DOHH2 (cell line): ENCODE measurements around the gene MAZ.

Source experiments
- H3F3A ChIP-seq: fragments of 200-600 bp; sonication (generic), shearing (Covaris generic); 2 replicates; pipeline ENCODE4 v1.6.0; 2016; ENCODE audit warnings: antibody characterized with exemption, mild to moderate bottlenecking; ENCODE audit not compliant: control insufficient read depth, insufficient read depth
- H3K27ac ChIP-seq: fragments of 200-600 bp; sonication (generic); 2 replicates; pipeline ENCODE4 v1.5.1; 2014; ENCODE audit warnings: low read depth, mild to moderate bottlenecking, low read length, moderate library complexity
- H3K27me3 ChIP-seq: fragments of 200-600 bp; sonication (generic); 2 replicates; pipeline ENCODE4 v1.6.1; 2014; ENCODE audit warnings: mild to moderate bottlenecking, low read length, mixed read lengths; ENCODE audit not compliant: control insufficient read depth
- H3K36me3 ChIP-seq: fragments of 200-600 bp; sonication (generic); 2 replicates; pipeline ENCODE4 v1.6.1; 2014; ENCODE audit warnings: mild to moderate bottlenecking, low read length, moderate library complexity, mixed read lengths; ENCODE audit not compliant: control insufficient read depth
- H3K4me1 ChIP-seq: fragments of 200-600 bp; sonication (generic); 2 replicates; pipeline ENCODE4 v1.6.1; 2014; ENCODE audit warnings: mild to moderate bottlenecking, low read length, mixed read lengths; ENCODE audit not compliant: control insufficient read depth
- H3K4me2 ChIP-seq: fragments of 200-600 bp; sonication (generic); 2 replicates; pipeline ENCODE4 v1.6.0; 2014; ENCODE audit warnings: mild to moderate bottlenecking, low read length, moderate library complexity
- H3K4me3 ChIP-seq: fragments of 200-600 bp; sonication (generic); 2 replicates; pipeline ENCODE4 v1.5.1; 2014; ENCODE audit warnings: mild to moderate bottlenecking, low read length, mixed read lengths
- H3K79me2 ChIP-seq: fragments of 200-600 bp; sonication (generic); 2 replicates; pipeline ENCODE4 v1.6.1; 2014; ENCODE audit warnings: mild to moderate bottlenecking, low read length, mixed read lengths; ENCODE audit not compliant: control insufficient read depth
- H3K9me2 ChIP-seq: fragments of 200-600 bp; sonication (generic); replicated peaks from 2 replicates; pipeline ENCODE4 v1.6.1; 2014; ENCODE audit warnings: mild to moderate bottlenecking, low read length, mixed read lengths; ENCODE audit not compliant: control insufficient read depth
- H3K9me3 ChIP-seq: fragments of 200-600 bp; sonication (generic); 2 replicates; pipeline ENCODE4 v1.6.1; 2014; ENCODE audit warnings: antibody characterized with exemption, low read length, mixed read lengths; ENCODE audit not compliant: control insufficient read depth, insufficient read depth
- H4K20me1 ChIP-seq: fragments of 200-600 bp; sonication (generic); 2 replicates; pipeline ENCODE4 v1.6.0; 2014; ENCODE audit warnings: low read depth, mild to moderate bottlenecking, antibody characterized with exemption, low read length, moderate library complexity; ENCODE audit not compliant: control insufficient read depth, insufficient read depth
- CTCF ChIP-seq: fragments of 200-600 bp; sonication (generic); IDR thresholded peaks from one replicate; pipeline ENCODE4 v1.5.1; 2014; ENCODE audit warnings: antibody characterized with exemption, mild to moderate bottlenecking, low read depth, low read length; ENCODE audit not compliant: poor library complexity, severe bottlenecking
- EZH2phosphoT487 ChIP-seq: fragments of 200-600 bp; sonication (generic); IDR thresholded peaks from 2 replicates; pipeline ENCODE4 v1.6.1; 2017; ENCODE audit warnings: borderline replicate concordance, mild to moderate bottlenecking, antibody characterized with exemption, low read length, moderate library complexity, mixed read lengths

MAZ gene

DNA sequence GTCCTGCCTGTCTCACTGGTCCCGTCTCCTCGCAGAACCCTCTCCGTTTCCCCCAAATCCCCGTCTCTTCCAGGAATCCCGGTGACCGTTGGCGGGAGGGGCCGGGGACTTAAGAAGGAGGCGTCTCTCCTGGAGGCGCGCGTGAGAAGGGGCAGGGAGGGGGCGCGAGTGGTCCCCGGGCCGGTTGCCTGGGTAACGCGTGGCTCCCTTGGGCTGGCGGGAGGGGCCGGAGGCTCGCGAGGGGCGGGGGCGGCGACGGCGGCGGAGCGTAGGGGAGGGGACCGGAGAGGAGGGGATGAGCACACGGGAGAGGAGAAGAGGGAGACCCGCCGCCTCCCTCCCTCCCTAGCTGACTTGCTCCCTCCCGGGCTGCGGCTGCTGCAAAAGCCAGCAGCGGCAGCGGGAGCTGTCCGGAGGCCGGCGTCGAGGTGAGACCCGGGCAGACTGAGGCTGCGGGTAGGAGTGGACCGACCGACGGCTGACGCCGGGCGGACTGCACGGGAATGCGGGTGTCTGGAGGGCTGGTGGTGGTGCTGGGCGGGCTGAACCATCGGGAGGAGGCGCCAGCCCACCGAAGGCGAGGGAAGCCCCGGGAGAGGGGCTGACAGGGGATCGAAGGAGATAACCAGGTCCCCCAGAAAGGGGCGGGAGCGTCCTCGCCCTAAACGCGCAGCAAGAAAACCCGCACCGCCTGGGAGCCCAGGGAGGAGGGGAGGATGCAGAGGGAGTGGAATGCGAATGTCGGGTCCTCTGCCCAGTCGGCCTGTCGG is 5.8 kb downstream of the MAZ start, which contains the start of gene PRRT2:
Gene PRRT2 (plus strand): TSS at position 298 of the 770 bp plus-strand sequence. CDS start 862 bp downstream, outside the sequence.
- Histone ChIP-seq H4K20me1 (peaks cover 24% of the 10 kb centered on the region), H3K4me3 (peak within 1 kb of the TSS; percentile 97), H3K79me2 (peaks cover 35% of the 10 kb centered on the region), H3K36me3 (peaks cover 45% of the 10 kb centered on the region), H3K4me2 (peak within 1 kb of the TSS; percentile 97), H3K9me3 (no peaks in the 10 kb centered on the region), H3K9me2 (no peaks in the 10 kb centered on the region), H3K27ac (peak within 1 kb of the TSS; percentile 7; the same call in 1 of the 2 replicates), H3K27me3 (no peaks in the 10 kb centered on the region), H3F3A (peaks cover 13% of the 10 kb centered on the region), H3K4me1 (peaks cover 72% of the 10 kb centered on the region)
- TF ChIP-seq CTCF (no peak), EZH2phosphoT487 (no peak)

- no peak overlapping the region for H3K4me3 ChIP-seq
- no peaks in the 10 kb centered on the region for H3K9me3 ChIP-seq
- TF ChIP-seq CTCF: no peak
- no peak for TF ChIP-seq EZH2phosphoT487
- H3K79me2 ChIP-seq: peaks cover 35% of the 10 kb centered on the region
- no peaks in the 10 kb centered on the region for H3K27me3 ChIP-seq
- no peaks in the 10 kb centered on the region for H3K9me2 ChIP-seq
- H3K4me2 ChIP-seq: no peak overlapping the region
- peaks cover 39% of the 10 kb centered on the region for H3K36me3 ChIP-seq
- peaks cover 27% of the 10 kb centered on the region for H4K20me1 ChIP-seq
- H3K27ac ChIP-seq: no peak overlapping the region
- H3F3A ChIP-seq: peaks cover 13% of the 10 kb centered on the region
- peaks cover 80% of the 10 kb centered on the region for H3K4me1 ChIP-seq
These were observed 6.7 kb downstream of the MAZ start for GRCh38 chr16:29812754-29813643.

GRCh38 chr16:29813644-29814562 is 7.6 kb downstream of the MAZ start:
- Histone ChIP-seq H3K4me2 (peak overlapping the region; percentile 98), H4K20me1 (peaks cover 20% of the 10 kb centered on the region), H3K4me1 (peaks cover 80% of the 10 kb centered on the region), H3K79me2 (peaks cover 35% of the 10 kb centered on the region), H3K9me3 (no peaks in the 10 kb centered on the region), H3K36me3 (peaks cover 39% of the 10 kb centered on the region), H3K9me2 (no peaks in the 10 kb centered on the region), H3K27me3 (no peaks in the 10 kb centered on the region), H3F3A (peaks cover 13% of the 10 kb centered on the region), H3K4me3 (peak overlapping the region; percentile 93), H3K27ac (peak overlapping the region; percentile 89; the same call in 1 of the 2 replicates)
- TF ChIP-seq EZH2phosphoT487 (no peak), CTCF (no peak)
